Activated CD4-positive, alpha-beta memory T cell treated with anti-CD3 and anti-CD28 coated beads for 36 hours (primary cell): ENCODE data around the gene SLC6A6. TPM values are rescaled to one million over a fixed set of nuclear protein-coding genes. Genes with fewer than 3 reads are reported as not detected.

Experiments
- CTCF ChIA-PET: fragments of 350-600 bp; sonication (Branson Sonifier 250); formaldehyde crosslinking; loops from one replicate; lab custom pipeline; 2021; ENCODE audit warnings: antibody characterized with exemption, inconsistent platforms; lab: Charles Lee
- POLR2A ChIA-PET: fragments of 350-600 bp; sonication (Branson Sonifier 250); formaldehyde crosslinking; loops from one replicate; lab custom pipeline; 2021; ENCODE audit warnings: antibody characterized with exemption; lab: Charles Lee
- DNase-seq: peaks from one replicate; pipeline ENCODE4 v3.0.0-alpha.2; 2020
- H3K27ac Mint-ChIP-seq: one replicate; pipeline ENCODE4 v1.8.0; 2021; ENCODE audit warnings: mixed read lengths
- H3K27me3 Mint-ChIP-seq: one replicate; pipeline ENCODE4 v1.8.0; 2021; ENCODE audit warnings: mixed read lengths
- H3K36me3 Mint-ChIP-seq: one replicate; pipeline ENCODE4 v1.8.0; 2021; ENCODE audit warnings: mixed read lengths
- H3K4me1 Mint-ChIP-seq: one replicate; pipeline ENCODE4 v1.8.0; 2021; ENCODE audit warnings: low read depth, mixed read lengths
- H3K4me3 Mint-ChIP-seq: one replicate; pipeline ENCODE4 v1.8.0; 2021; ENCODE audit warnings: mild to moderate bottlenecking, mixed read lengths
- H3K9me3 Mint-ChIP-seq: one replicate; pipeline ENCODE4 v1.8.0; 2021; ENCODE audit warnings: mixed read lengths
- intact Hi-C: fragments of 100-400 bp; cut with micrococcal nuclease; formaldehyde crosslinking; loops from one replicate; pipeline ENCODE4 v1.15.1; 2023
- total RNA-seq, 2 experiments: library from RNA; stranded (reverse); gene quantifications; one replicate each; pipeline ENCODE4 v1.2.3, GENCODE V29; 2021

SLC6A6 gene
- total RNA-seq, 2 experiments from 2014 or later, result 44.0 to 45.1 TPM

- CTCF ChIA-PET, result interaction anchor here (1.0 kb wide), 1 partner anchor 18 kb away, joined by 4 read pairs; no protein-coding TSS in a partner anchor
- Mint-ChIP-seq H3K36me3 (peaks cover 26% of the 10 kb centered on the region), H3K4me3 (no peak overlapping the region), H3K9me3 (no peaks in the 10 kb centered on the region), H3K27me3 (no peaks in the 10 kb centered on the region), H3K27ac (no peak overlapping the region), H3K4me1 (no peaks in the 10 kb centered on the region)
- DNase-seq, result no peak
- POLR2A ChIA-PET, result no interaction called here
- intact Hi-C loops, result no loop called here
These were observed 84.1 kb downstream of the SLC6A6 start for GRCh38 chr3:14486460-14486859.

- DNase-seq, result no peak
- Mint-ChIP-seq H3K4me1 (no peaks in the 10 kb centered on the region), H3K4me3 (no peak overlapping the region), H3K9me3 (no peaks in the 10 kb centered on the region), H3K27me3 (no peaks in the 10 kb centered on the region), H3K27ac (no peak overlapping the region), H3K36me3 (peaks cover 21% of the 10 kb centered on the region)
- intact Hi-C loops, result no loop called here
- ChIA-PET POLR2A (no interaction called here), CTCF (no interaction called here)
These were observed 84.7 kb downstream of the SLC6A6 start for GRCh38 chr3:14487086-14487485.

- H3K27me3 Mint-ChIP-seq, result no peaks in the 10 kb centered on the region
- peaks cover 21% of the 10 kb centered on the region for H3K36me3 Mint-ChIP-seq
- POLR2A ChIA-PET, result no interaction called here
- no peaks in the 10 kb centered on the region for H3K4me1 Mint-ChIP-seq
- H3K9me3 Mint-ChIP-seq, result no peaks in the 10 kb centered on the region
- no peak overlapping the region for H3K27ac Mint-ChIP-seq
- intact Hi-C loops, result no loop called here
- DNase-seq, result no peak
- no peak overlapping the region for H3K4me3 Mint-ChIP-seq
- CTCF ChIA-PET, result no interaction called here
These were observed 85.4 kb downstream of the SLC6A6 start for GRCh38 chr3:14487821-14488220.

GRCh38 chr3:14488286-14489041 is 86.1 kb downstream of the SLC6A6 start:
- H3K9me3 Mint-ChIP-seq, result no peaks in the 10 kb centered on the region
- no peaks in the 10 kb centered on the region for H3K4me1 Mint-ChIP-seq
- POLR2A ChIA-PET, result no interaction called here
- no peaks in the 10 kb centered on the region for H3K27me3 Mint-ChIP-seq
- DNase-seq, result no peak
- CTCF ChIA-PET, result no interaction called here
- intact Hi-C loops, result no loop called here
- no peak overlapping the region for H3K4me3 Mint-ChIP-seq
- no peak overlapping the region for H3K27ac Mint-ChIP-seq
- peaks cover 18% of the 10 kb centered on the region for H3K36me3 Mint-ChIP-seq

- DNase-seq, result no peak
- H3K9me3 Mint-ChIP-seq, result no peaks in the 10 kb centered on the region
- H3K4me1 Mint-ChIP-seq, result no peaks in the 10 kb centered on the region
- no peak overlapping the region for H3K27ac Mint-ChIP-seq
- intact Hi-C loops, result no loop called here
- CTCF ChIA-PET, result no interaction called here
- no peak overlapping the region for H3K4me3 Mint-ChIP-seq
- POLR2A ChIA-PET, result no interaction called here
- peaks cover 10% of the 10 kb centered on the region for H3K36me3 Mint-ChIP-seq
- no peaks in the 10 kb centered on the region for H3K27me3 Mint-ChIP-seq
These were observed 87.2 kb downstream of the SLC6A6 start for GRCh38 chr3:14489641-14490040.

- CTCF ChIA-PET, result no interaction called here
These were observed 87.8 kb downstream of the SLC6A6 start for GRCh38 chr3:14490255-14490654.

GRCh38 chr3:14490831-14491230 is 88.4 kb downstream of the SLC6A6 start:
- Mint-ChIP-seq H3K27me3 (no peaks in the 10 kb centered on the region), H3K36me3 (peaks cover 7% of the 10 kb centered on the region), H3K9me3 (no peaks in the 10 kb centered on the region), H3K4me1 (no peaks in the 10 kb centered on the region), H3K27ac (no peak overlapping the region), H3K4me3 (no peak overlapping the region)
- ChIA-PET CTCF (no interaction called here), POLR2A (no interaction called here)
- intact Hi-C loops, result no loop called here
- no peak for DNase-seq

More at GRCh38 chr3:14490255-14490654, 87.8 kb downstream of the SLC6A6 start:
- Mint-ChIP-seq H3K9me3 (no peaks in the 10 kb centered on the region), H3K27ac (no peak overlapping the region), H3K4me3 (no peak overlapping the region), H3K27me3 (no peaks in the 10 kb centered on the region), H3K36me3 (peaks cover 10% of the 10 kb centered on the region), H3K4me1 (no peaks in the 10 kb centered on the region)
- POLR2A ChIA-PET, result no interaction called here
- no peak for DNase-seq
- intact Hi-C loops, result no loop called here

GRCh38 chr3:14491396-14492190 is 89.2 kb downstream of the SLC6A6 start:
- no peaks in the 10 kb centered on the region for H3K4me1 Mint-ChIP-seq
- no peak overlapping the region for H3K4me3 Mint-ChIP-seq
- peaks cover 7% of the 10 kb centered on the region for H3K36me3 Mint-ChIP-seq
- CTCF ChIA-PET, result no interaction called here
- no peaks in the 10 kb centered on the region for H3K27me3 Mint-ChIP-seq
- no peak for DNase-seq
- no peak overlapping the region for H3K27ac Mint-ChIP-seq
- intact Hi-C loops, result no loop called here
- POLR2A ChIA-PET, result no interaction called here
- no peaks in the 10 kb centered on the region for H3K9me3 Mint-ChIP-seq

GRCh38 chr3:14492948-14493881 is 90.8 kb downstream of the SLC6A6 start:
- Mint-ChIP-seq H3K36me3 (peaks cover 3% of the 10 kb centered on the region), H3K9me3 (no peaks in the 10 kb centered on the region), H3K27me3 (no peaks in the 10 kb centered on the region), H3K4me3 (no peak overlapping the region), H3K4me1 (no peaks in the 10 kb centered on the region), H3K27ac (no peak overlapping the region)
- intact Hi-C loops, result no loop called here
- no peak for DNase-seq
- CTCF ChIA-PET, result interaction anchor here (0.9 kb wide), 1 partner anchor 288 kb away, joined by 3 read pairs; no protein-coding TSS in a partner anchor
- POLR2A ChIA-PET, result no interaction called here

- H3K27me3 Mint-ChIP-seq, result no peaks in the 10 kb centered on the region
- no peak for DNase-seq
- CTCF ChIA-PET, result no interaction called here
These were observed 92.0 kb downstream of the SLC6A6 start for GRCh38 chr3:14494279-14494972.

GRCh38 chr3:14494973-14495300 is 92.5 kb downstream of the SLC6A6 start:
- DNase-seq, result no peak
- no peaks in the 10 kb centered on the region for H3K27me3 Mint-ChIP-seq
- CTCF ChIA-PET, result no interaction called here
- POLR2A ChIA-PET, result no interaction called here
- peaks cover 1% of the 10 kb centered on the region for H3K36me3 Mint-ChIP-seq
- intact Hi-C loops, result no loop called here
- no peak overlapping the region for H3K27ac Mint-ChIP-seq
- no peaks in the 10 kb centered on the region for H3K9me3 Mint-ChIP-seq
- H3K4me3 Mint-ChIP-seq, result no peak overlapping the region
- no peaks in the 10 kb centered on the region for H3K4me1 Mint-ChIP-seq

More at GRCh38 chr3:14494279-14494972, 92.0 kb downstream of the SLC6A6 start:
- Mint-ChIP-seq H3K36me3 (peaks cover 3% of the 10 kb centered on the region), H3K9me3 (no peaks in the 10 kb centered on the region), H3K4me1 (no peaks in the 10 kb centered on the region), H3K27ac (no peak overlapping the region), H3K4me3 (no peak overlapping the region)
- POLR2A ChIA-PET, result no interaction called here
- intact Hi-C loops, result no loop called here
